ENCODE data around the gene RECQL5.
A peak's percentile ranks its signal among the peaks of the same experiment; 100 is the strongest.

RECQL5 gene

DNA sequence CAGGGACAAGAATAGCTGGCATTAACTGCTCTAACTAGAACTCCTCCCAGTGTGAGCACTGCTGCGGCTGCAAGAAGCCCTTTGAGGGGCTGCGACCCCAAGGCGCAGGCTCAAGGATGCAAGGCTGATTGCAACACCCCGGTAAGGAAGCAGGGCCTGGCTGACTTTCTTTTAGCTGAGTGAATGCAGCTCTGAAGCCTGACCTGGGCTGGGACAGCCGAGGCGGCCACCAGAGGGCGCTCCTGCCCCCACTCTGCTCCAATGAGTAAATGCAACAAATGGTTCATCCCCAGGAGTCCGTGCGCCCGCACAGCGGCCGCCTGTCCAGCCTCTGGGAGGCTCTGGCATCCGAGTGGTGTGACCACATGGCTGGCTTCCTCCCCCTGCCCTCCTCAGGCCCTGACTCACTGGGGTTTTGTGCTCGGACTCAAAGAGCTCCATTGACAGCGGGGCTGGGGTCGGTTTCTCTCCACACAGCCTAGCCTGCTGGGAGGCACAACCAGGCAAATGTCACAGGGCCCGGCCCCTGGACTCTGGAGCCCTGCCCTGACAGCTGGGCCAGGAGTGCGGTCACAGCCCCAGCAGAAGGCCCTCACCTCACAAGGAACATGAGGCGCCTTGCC lies 34.0 kb downstream of the RECQL5 start, which contains the start of gene SMIM5 (continued):
- TF ChIP-seq, protein P1, sequence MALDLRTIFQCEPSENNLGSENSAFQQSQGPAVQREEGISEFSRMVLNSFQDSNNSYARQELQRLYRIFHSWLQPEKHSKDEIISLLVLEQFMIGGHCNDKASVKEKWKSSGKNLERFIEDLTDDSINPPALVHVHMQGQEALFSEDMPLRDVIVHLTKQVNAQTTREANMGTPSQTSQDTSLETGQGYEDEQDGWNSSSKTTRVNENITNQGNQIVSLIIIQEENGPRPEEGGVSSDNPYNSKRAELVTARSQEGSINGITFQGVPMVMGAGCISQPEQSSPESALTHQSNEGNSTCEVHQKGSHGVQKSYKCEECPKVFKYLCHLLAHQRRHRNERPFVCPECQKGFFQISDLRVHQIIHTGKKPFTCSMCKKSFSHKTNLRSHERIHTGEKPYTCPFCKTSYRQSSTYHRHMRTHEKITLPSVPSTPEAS (tag by site-specific recombination; IDR thresholded peaks at IDR 0.05): no peak
- no peak for TF ChIP-seq ZSCAN16 (tag by site-specific recombination; IDR thresholded peaks at IDR 0.05)
- 0 out of 2 replicates have a peak, but pooled peaks have one; percentile 39 for TF ChIP-seq ZNF76 (tag by site-specific recombination; IDR thresholded peaks at IDR 0.05; ENCODE audit: borderline replicate concordance, low read depth)
- no peak for TF ChIP-seq TCF7L2 (IDR thresholded peaks at IDR 0.05; ENCODE audit: borderline replicate concordance, low read depth, low read length)
- TF ChIP-seq, protein P2, sequence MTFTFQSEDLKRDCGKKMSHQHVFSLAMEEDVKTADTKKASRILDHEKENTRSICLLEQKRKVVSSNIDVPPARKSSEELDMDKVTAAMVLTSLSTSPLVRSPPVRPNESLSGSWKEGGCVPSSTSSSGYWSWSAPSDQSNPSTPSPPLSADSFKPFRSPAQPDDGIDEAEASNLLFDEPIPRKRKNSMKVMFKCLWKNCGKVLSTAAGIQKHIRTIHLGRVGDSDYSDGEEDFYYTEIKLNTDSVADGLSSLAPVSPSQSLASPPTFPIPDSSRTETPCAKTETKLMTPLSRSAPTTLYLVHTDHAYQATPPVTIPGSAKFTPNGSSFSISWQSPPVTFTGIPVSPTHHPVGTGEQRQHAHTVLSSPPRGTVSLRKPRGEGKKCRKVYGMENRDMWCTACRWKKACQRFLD (tag by site-specific recombination; IDR thresholded peaks at IDR 0.05): no peak
- TF ChIP-seq, protein P3, sequence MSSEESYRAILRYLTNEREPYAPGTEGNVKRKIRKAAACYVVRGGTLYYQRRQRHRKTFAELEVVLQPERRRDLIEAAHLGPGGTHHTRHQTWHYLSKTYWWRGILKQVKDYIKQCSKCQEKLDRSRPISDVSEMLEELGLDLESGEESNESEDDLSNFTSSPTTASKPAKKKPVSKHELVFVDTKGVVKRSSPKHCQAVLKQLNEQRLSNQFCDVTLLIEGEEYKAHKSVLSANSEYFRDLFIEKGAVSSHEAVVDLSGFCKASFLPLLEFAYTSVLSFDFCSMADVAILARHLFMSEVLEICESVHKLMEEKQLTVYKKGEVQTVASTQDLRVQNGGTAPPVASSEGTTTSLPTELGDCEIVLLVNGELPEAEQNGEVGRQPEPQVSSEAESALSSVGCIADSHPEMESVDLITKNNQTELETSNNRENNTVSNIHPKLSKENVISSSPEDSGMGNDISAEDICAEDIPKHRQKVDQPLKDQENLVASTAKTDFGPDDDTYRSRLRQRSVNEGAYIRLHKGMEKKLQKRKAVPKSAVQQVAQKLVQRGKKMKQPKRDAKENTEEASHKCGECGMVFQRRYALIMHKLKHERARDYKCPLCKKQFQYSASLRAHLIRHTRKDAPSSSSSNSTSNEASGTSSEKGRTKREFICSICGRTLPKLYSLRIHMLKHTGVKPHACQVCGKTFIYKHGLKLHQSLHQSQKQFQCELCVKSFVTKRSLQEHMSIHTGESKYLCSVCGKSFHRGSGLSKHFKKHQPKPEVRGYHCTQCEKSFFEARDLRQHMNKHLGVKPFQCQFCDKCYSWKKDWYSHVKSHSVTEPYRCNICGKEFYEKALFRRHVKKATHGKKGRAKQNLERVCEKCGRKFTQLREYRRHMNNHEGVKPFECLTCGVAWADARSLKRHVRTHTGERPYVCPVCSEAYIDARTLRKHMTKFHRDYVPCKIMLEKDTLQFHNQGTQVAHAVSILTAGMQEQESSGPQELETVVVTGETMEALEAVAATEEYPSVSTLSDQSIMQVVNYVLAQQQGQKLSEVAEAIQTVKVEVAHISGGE (tag by site-specific recombination; conservative IDR thresholded peaks at IDR 0.05; ENCODE audit: low read depth): no peak
- peak; percentile 73 for TF ChIP-seq ZIC2 (tag by site-specific recombination; IDR thresholded peaks at IDR 0.05)
- peak; percentile 99 for TF ChIP-seq SCRT2 (tag by site-specific recombination; IDR thresholded peaks at IDR 0.05)
- no peak for TF ChIP-seq GFI1B (tag by site-specific recombination; IDR thresholded peaks at IDR 0.05)
- TF ChIP-seq ZNF266 (tag by site-specific recombination; IDR thresholded peaks at IDR 0.05; ENCODE audit: low read depth): no peak
- no peak for TF ChIP-seq TRIM28 (IDR thresholded peaks at IDR 0.05; ENCODE audit: borderline replicate concordance, low read length)
- TF ChIP-seq ZNF629 (tag by site-specific recombination; IDR thresholded peaks at IDR 0.05): no peak
- no peak for TF ChIP-seq ZNF114 (tag by site-specific recombination; IDR thresholded peaks at IDR 0.05)
- TF ChIP-seq OSR2 (tag by site-specific recombination; IDR thresholded peaks at IDR 0.05): no peak
- TF ChIP-seq, protein P4, sequence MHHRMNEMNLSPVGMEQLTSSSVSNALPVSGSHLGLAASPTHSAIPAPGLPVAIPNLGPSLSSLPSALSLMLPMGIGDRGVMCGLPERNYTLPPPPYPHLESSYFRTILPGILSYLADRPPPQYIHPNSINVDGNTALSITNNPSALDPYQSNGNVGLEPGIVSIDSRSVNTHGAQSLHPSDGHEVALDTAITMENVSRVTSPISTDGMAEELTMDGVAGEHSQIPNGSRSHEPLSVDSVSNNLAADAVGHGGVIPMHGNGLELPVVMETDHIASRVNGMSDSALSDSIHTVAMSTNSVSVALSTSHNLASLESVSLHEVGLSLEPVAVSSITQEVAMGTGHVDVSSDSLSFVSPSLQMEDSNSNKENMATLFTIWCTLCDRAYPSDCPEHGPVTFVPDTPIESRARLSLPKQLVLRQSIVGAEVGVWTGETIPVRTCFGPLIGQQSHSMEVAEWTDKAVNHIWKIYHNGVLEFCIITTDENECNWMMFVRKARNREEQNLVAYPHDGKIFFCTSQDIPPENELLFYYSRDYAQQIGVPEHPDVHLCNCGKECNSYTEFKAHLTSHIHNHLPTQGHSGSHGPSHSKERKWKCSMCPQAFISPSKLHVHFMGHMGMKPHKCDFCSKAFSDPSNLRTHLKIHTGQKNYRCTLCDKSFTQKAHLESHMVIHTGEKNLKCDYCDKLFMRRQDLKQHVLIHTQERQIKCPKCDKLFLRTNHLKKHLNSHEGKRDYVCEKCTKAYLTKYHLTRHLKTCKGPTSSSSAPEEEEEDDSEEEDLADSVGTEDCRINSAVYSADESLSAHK (tag by site-specific recombination; IDR thresholded peaks at IDR 0.05): no peak
- TF ChIP-seq ZNF311 (tag by site-specific recombination; IDR thresholded peaks at IDR 0.05; ENCODE audit: borderline replicate concordance): no peak
- TF ChIP-seq, protein P5, sequence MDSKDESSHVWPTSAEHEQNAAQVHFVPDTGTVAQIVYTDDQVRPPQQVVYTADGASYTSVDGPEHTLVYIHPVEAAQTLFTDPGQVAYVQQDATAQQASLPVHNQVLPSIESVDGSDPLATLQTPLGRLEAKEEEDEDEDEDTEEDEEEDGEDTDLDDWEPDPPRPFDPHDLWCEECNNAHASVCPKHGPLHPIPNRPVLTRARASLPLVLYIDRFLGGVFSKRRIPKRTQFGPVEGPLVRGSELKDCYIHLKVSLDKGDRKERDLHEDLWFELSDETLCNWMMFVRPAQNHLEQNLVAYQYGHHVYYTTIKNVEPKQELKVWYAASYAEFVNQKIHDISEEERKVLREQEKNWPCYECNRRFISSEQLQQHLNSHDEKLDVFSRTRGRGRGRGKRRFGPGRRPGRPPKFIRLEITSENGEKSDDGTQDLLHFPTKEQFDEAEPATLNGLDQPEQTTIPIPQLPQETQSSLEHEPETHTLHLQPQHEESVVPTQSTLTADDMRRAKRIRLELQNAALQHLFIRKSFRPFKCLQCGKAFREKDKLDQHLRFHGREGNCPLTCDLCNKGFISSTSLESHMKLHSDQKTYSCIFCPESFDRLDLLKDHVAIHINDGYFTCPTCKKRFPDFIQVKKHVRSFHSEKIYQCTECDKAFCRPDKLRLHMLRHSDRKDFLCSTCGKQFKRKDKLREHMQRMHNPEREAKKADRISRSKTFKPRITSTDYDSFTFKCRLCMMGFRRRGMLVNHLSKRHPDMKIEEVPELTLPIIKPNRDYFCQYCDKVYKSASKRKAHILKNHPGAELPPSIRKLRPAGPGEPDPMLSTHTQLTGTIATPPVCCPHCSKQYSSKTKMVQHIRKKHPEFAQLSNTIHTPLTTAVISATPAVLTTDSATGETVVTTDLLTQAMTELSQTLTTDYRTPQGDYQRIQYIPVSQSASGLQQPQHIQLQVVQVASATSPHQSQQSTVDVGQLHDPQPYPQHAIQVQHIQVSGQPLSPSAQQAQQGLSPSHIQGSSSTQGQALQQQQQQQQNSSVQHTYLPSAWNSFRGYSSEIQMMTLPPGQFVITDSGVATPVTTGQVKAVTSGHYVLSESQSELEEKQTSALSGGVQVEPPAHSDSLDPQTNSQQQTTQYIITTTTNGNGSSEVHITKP (tag by site-specific recombination; IDR thresholded peaks at IDR 0.05): peak; percentile 80
- TF ChIP-seq ZNF175 (tag by site-specific recombination; IDR thresholded peaks at IDR 0.05): no peak
- TF ChIP-seq ZXDB (tag by site-specific recombination; IDR thresholded peaks at IDR 0.05): no peak
- no peak for TF ChIP-seq ZNF791 (tag by site-specific recombination; IDR thresholded peaks at IDR 0.05)
- TF ChIP-seq ZNF548 (tag by site-specific recombination; IDR thresholded peaks at IDR 0.05): no peak
- TF ChIP-seq, protein P6, sequence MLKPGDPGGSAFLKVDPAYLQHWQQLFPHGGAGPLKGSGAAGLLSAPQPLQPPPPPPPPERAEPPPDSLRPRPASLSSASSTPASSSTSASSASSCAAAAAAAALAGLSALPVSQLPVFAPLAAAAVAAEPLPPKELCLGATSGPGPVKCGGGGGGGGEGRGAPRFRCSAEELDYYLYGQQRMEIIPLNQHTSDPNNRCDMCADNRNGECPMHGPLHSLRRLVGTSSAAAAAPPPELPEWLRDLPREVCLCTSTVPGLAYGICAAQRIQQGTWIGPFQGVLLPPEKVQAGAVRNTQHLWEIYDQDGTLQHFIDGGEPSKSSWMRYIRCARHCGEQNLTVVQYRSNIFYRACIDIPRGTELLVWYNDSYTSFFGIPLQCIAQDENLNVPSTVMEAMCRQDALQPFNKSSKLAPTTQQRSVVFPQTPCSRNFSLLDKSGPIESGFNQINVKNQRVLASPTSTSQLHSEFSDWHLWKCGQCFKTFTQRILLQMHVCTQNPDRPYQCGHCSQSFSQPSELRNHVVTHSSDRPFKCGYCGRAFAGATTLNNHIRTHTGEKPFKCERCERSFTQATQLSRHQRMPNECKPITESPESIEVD (tag by site-specific recombination; IDR thresholded peaks at IDR 0.05): no peak
- TF ChIP-seq SP2 (tag by site-specific recombination; IDR thresholded peaks at IDR 0.05): no peak
- TF ChIP-seq ZNF138 (tag by site-specific recombination; IDR thresholded peaks at IDR 0.05; ENCODE audit: borderline replicate concordance): no peak
- no peak for TF ChIP-seq ZNF214 (tag by site-specific recombination; IDR thresholded peaks at IDR 0.05; ENCODE audit: borderline replicate concordance)
- no peak for TF ChIP-seq ZNF558 (tag by site-specific recombination; IDR thresholded peaks at IDR 0.05)
